ENCODE data around the gene WBP2. TPM values are rescaled to one million over a fixed set of nuclear protein-coding genes. Genes with fewer than 3 reads are reported as not detected.

Gene WBP2
- total and polyA plus RNA-seq, 2 of the 8 experiments (the other 6 are each of a cell fraction or from before 2014, with no cell fraction given): 48.2 to 71.2 TPM

DNA sequence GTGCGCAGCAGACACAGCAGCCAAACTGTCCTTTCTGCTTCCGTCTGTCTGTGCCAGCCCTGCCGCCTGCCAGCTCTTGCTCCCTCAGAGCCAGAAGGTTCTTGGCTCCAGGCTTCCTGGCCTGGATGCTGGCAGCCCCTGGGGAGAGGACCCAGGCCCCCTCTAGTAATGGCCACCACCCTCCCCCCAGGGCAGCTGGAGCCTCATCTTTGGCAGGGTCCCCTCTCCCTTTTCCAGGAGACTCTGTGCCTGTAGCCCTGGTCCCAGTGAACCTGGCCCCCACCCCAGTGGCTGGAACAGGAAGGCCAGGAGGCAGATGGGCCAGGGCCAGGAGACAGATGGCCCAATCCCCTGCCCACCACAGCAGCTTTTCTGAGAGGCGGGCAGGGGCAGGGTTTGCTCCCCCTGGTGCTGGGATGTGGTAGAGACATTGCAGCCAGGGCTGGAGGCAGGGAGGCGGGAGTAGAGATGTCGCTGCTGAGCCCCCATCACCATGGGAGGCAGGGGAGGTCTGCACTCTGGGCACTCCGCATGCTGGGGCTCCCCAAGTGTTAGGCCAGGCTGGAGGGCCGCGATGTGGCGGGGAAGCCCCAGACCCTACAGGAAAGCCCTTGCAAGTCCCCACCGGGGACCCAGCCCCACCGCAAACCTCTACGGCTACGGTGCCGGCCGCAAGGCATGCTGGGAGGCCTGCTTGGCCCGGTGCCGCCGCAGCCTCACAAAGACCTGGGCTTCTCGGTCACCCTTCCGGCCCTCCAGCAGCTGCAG lies 27.6 kb downstream of the WBP2 start (continued):
- TF ChIP-seq, protein P1, sequence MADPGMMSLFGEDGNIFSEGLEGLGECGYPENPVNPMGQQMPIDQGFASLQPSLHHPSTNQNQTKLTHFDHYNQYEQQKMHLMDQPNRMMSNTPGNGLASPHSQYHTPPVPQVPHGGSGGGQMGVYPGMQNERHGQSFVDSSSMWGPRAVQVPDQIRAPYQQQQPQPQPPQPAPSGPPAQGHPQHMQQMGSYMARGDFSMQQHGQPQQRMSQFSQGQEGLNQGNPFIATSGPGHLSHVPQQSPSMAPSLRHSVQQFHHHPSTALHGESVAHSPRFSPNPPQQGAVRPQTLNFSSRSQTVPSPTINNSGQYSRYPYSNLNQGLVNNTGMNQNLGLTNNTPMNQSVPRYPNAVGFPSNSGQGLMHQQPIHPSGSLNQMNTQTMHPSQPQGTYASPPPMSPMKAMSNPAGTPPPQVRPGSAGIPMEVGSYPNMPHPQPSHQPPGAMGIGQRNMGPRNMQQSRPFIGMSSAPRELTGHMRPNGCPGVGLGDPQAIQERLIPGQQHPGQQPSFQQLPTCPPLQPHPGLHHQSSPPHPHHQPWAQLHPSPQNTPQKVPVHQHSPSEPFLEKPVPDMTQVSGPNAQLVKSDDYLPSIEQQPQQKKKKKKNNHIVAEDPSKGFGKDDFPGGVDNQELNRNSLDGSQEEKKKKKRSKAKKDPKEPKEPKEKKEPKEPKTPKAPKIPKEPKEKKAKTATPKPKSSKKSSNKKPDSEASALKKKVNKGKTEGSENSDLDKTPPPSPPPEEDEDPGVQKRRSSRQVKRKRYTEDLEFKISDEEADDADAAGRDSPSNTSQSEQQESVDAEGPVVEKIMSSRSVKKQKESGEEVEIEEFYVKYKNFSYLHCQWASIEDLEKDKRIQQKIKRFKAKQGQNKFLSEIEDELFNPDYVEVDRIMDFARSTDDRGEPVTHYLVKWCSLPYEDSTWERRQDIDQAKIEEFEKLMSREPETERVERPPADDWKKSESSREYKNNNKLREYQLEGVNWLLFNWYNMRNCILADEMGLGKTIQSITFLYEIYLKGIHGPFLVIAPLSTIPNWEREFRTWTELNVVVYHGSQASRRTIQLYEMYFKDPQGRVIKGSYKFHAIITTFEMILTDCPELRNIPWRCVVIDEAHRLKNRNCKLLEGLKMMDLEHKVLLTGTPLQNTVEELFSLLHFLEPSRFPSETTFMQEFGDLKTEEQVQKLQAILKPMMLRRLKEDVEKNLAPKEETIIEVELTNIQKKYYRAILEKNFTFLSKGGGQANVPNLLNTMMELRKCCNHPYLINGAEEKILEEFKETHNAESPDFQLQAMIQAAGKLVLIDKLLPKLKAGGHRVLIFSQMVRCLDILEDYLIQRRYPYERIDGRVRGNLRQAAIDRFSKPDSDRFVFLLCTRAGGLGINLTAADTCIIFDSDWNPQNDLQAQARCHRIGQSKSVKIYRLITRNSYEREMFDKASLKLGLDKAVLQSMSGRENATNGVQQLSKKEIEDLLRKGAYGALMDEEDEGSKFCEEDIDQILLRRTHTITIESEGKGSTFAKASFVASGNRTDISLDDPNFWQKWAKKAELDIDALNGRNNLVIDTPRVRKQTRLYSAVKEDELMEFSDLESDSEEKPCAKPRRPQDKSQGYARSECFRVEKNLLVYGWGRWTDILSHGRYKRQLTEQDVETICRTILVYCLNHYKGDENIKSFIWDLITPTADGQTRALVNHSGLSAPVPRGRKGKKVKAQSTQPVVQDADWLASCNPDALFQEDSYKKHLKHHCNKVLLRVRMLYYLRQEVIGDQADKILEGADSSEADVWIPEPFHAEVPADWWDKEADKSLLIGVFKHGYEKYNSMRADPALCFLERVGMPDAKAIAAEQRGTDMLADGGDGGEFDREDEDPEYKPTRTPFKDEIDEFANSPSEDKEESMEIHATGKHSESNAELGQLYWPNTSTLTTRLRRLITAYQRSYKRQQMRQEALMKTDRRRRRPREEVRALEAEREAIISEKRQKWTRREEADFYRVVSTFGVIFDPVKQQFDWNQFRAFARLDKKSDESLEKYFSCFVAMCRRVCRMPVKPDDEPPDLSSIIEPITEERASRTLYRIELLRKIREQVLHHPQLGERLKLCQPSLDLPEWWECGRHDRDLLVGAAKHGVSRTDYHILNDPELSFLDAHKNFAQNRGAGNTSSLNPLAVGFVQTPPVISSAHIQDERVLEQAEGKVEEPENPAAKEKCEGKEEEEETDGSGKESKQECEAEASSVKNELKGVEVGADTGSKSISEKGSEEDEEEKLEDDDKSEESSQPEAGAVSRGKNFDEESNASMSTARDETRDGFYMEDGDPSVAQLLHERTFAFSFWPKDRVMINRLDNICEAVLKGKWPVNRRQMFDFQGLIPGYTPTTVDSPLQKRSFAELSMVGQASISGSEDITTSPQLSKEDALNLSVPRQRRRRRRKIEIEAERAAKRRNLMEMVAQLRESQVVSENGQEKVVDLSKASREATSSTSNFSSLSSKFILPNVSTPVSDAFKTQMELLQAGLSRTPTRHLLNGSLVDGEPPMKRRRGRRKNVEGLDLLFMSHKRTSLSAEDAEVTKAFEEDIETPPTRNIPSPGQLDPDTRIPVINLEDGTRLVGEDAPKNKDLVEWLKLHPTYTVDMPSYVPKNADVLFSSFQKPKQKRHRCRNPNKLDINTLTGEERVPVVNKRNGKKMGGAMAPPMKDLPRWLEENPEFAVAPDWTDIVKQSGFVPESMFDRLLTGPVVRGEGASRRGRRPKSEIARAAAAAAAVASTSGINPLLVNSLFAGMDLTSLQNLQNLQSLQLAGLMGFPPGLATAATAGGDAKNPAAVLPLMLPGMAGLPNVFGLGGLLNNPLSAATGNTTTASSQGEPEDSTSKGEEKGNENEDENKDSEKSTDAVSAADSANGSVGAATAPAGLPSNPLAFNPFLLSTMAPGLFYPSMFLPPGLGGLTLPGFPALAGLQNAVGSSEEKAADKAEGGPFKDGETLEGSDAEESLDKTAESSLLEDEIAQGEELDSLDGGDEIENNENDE (IDR thresholded peaks at IDR 0.05; ENCODE audit: insufficient replicate concordance, low read length): no peak
- TF ChIP-seq PHF8 (conservative IDR thresholded peaks at IDR 0.05; ENCODE audit: low read depth, low read length): peak; percentile 57; the same call in 1 of the 2 replicates
- peak; percentile 92 to 97 (median 95) for TF ChIP-seq CTCF (IDR thresholded peaks at IDR 0.05; ENCODE audit: control extremely low read depth in 1 of 3, insufficient read depth in 1 of 3, low read depth in 1 of 3, low read length in 3 of 3)
- TF ChIP-seq RBBP5 (IDR thresholded peaks at IDR 0.05; ENCODE audit: borderline replicate concordance, low read depth, low read length): no peak; the same call in 1 of the 2 replicates
- TF ChIP-seq SIN3A (conservative IDR thresholded peaks at IDR 0.05 in 1 of 2, IDR thresholded peaks at IDR 0.05 in 1 of 2; ENCODE audit: low read depth in 1 of 2, low read length in 2 of 2): peak in 1 of 2 experiments; percentile 78; a peak in 2 of 4 replicates
